HG03521 (cell line): ENCODE results near the gene TMEM198.

Source experiments
- ATAC-seq: cut with Tn5 transposase; IDR thresholded peaks from one replicate; pipeline ENCODE4 v1.9.1; 2021; ENCODE audit warnings: mild to moderate bottlenecking, moderate library complexity; ENCODE audit not compliant: unreplicated experiment

TMEM198 gene

GRCh38 chr2:219560893-219561178, 17.0 kb downstream of the TMEM198 start:
- no peak for ATAC-seq

DNA sequence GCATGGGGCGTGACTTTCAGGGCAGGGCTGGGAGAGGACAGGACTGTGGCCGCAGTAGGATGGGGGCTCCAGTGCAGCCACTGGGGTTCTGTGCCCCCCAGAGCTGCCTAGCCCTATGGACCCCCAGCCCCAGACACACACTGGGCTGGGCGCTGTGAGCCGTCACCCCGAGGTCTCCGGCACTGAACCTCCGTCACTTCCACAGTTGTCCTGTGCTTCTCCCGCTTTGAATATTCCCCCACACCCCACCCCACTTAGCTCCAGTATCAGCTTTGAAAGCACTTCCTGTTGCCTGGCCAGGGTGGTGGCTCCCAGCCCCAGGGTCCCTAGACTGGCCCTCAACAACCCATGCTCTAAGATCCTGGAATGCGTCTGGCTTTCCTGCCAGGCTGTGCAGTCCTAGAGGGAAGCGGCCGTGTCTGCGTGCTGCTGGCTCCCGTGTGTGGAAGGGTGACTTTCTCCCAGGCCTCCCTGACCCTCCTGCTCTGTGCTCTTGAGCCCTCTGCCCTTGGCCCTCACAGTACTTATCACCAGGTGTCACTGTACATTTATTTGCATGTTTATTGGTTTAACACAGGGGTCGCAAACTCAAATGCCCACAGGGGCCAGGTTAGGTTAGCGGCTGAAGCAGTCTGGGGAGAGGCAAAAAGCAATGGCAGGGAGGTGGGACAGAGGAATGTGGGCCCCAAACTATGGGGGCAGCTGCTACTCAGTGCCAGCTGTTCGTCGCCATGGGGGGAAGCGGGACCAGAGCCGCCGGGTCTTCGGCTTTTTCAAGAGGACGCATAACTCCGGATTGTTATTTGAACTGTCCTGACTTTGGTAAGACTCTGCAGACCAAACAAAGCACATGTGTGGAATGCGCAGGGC, 17.6 kb downstream of the TMEM198 start:
- ATAC-seq, result no peak

DNA sequence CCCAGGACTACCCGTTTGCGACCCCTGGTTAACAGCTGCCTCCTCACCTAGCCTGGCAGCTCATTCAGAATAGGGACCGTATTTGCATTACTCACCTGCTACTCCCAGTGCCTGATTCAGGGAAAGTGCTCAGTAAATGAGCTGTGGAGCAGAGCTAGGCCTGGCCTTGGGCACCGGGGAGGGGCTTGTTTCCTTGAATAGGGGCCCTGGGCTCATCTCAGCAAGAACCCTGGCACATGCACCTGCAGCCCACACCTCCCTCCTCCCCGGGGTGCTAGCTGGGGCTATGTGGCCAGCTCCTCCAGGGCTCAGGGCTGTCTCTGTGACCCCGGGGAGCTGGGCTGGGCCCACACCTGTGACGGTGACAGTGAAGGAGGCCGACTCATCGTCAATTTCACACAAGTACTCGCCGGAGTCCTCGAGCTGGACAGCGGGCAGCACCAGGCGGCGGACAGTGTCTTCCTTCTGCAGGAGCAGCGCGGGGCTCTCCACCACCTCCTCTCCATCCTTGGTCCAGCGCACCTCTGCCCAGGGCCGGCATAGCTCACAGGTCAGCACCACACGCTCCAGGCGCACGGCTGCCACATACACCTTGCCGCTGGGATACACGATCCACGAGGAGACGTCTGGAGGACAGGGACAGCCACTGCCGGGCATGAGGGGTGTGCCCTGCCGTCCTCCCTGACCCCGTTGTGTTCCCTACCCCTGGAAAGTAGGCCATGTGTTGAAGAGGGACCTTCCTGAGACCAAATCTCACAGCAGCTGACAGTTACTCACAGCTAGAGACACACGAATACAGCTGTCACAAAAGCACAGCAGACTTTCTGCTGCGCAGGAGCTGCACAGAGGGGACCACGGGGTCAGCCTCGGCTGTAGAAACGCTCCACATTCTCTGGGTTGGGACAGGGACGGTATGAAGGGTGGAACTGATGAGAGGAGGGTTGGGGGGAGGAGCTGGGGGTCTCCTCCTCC, 18.5 kb downstream of the TMEM198 start:
- ATAC-seq, result no peak

GRCh38 chr2:219563271-219563928, 19.6 kb downstream of the TMEM198 start:
- no peak for ATAC-seq

- no peak for ATAC-seq
These were observed 21.6 kb downstream of the TMEM198 start for GRCh38 chr2:219565130-219566080.

DNA sequence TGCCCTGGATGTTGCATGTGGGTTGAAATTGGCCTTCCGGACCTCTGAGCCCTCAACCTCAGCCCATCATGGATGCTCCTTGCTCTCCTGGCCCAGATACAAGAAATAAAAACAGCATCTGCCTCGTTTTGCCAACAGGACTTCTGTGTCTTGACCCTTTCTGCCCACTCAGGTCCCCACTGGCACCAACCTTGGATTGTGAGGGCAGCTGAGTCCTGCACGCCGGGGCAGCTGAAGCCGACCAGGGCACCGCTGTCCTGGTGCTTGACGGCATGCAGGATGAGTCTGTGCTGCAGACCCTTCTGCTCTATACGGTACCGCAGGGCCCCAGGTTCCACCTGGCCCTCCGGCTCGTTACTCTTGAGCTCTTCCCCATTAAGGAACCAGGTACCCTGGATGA, 22.8 kb downstream of the TMEM198 start:
- no peak for ATAC-seq

DNA sequence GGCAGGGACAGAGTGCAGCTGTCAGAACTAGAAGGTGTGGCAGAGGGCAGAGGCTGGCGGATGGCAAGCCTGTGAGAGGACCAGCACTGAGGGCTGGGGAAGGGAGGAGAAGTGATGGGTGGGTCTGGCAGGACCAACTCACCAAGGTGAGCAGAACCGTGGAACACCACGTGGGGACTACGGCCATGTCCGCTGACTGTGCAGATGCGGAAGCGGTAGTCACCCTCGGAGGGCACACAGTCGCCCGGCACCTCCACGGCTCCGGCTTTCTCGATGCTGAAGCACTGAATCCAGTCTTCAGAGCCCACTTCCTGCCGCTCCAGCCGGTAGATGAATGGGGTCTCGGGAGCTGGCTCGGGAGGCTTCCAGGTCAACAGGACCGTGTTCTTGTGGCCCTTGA, 23.3 kb downstream of the TMEM198 start:
- ATAC-seq, result no peak

GRCh38 chr2:219567791-219568361, 24.0 kb downstream of the TMEM198 start:
- ATAC-seq, result no peak

- no peak for ATAC-seq
These were observed 25.2 kb downstream of the TMEM198 start for GRCh38 chr2:219569041-219569440.

DNA sequence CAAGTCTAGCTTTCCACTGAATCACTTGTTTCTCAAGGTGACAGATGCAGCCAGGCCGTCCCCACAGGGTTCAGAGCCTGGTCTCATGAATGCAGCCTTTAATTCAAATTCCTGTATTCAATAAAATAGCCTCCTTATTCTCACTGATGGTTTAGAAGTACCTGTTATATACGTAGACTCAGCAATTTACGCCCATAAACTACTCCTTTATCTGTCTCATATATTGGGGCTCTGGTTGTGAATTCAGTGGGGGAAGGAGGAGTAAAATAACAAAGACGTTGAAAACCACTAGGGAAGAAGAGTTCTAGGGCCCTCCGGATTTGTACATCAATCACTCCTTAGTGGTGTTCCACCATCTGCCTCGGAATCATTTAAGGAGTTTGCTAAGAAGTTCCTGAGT, 25.8 kb downstream of the TMEM198 start:
- no peak for ATAC-seq

DNA sequence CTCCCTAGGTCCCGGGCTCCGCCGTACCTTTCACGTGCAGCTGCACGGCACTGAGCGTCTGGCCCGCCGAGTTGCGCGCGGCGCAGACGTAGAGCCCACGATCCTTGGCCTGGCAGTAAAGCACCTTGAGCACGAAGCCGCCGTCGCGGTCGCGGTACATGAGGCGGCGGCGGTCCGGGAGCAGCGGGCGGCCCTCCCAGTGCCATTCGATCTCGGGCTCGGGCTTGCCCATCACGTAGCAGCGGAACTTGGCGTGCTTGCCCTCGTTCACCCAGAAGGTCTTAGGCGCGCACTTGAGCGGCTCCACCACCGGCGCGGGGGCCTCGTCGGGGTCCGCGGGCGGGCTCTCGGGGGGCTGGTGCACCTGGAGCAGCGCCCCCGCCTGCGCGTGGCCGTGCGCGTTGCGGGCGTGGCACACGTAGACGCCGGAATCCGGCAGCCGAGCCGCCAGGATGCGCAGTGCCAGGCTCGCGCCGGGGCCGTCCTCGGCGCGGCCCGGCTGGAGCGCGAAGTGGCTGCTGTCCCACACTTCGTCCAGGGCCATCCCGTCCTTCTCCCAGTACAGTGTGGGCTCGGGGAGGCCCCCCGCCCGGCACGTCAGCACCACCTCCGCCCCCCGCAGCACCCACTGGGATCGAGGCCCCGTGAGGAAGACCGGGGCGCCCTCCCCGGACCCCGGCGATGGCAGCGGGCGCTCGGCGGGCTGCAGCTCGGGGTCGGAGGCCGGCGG, 26.5 kb downstream of the TMEM198 start:
- ATAC-seq, result no peak

GRCh38 chr2:219570924-219571310, 27.1 kb downstream of the TMEM198 start:
- ATAC-seq, result no peak

DNA sequence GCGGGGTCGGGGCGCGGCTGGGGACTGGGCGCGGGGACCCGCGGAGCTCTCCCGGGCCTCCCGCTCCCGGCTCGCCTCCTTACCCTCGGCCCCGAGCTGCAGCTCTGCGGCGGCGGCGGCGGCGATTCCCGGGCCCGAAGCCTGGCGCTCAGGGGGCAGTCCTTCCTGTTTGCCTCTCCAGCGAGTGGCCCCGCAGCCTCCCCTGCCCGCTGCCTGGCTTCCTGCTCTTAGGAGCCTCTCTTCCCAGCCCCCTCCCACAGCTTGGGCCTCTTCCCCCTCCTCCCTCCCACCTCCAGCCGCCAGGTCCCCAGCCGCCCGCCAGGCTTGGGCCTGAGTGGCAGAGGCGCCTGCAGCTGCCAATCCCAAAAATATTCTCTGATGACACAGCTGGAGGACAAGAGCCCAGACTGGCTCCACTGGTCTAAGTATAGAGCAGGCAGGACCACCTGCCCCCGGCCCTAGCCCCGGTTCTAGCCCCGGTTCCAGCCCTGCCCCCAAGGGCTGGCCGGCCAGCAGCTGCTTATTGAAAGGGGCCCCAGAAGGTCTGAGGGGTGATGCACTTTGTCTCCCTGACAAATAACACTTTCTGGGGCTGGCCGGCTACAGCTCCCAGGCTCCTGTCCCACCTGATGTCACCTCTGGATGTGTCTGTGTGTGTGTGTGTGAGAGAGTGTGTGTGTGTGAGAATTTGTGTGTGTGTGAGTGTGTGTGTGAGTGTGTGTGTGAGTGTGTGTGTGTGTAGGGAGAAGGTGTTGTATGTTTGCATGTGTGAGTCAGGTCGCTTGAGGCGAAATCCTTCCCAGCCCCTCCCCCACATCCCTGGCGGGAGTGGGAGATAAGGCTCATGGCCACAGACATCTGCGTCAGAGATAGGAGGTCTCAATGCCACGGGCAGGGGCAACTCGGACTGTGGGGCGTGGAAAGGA, 27.7 kb downstream of the TMEM198 start, which contains the start of gene OBSL1:
Gene OBSL1 (minus strand): TSS at position 229 of the 926 bp plus-strand sequence. CDS start 307 bp downstream, outside the sequence.
- no peak for ATAC-seq

DNA sequence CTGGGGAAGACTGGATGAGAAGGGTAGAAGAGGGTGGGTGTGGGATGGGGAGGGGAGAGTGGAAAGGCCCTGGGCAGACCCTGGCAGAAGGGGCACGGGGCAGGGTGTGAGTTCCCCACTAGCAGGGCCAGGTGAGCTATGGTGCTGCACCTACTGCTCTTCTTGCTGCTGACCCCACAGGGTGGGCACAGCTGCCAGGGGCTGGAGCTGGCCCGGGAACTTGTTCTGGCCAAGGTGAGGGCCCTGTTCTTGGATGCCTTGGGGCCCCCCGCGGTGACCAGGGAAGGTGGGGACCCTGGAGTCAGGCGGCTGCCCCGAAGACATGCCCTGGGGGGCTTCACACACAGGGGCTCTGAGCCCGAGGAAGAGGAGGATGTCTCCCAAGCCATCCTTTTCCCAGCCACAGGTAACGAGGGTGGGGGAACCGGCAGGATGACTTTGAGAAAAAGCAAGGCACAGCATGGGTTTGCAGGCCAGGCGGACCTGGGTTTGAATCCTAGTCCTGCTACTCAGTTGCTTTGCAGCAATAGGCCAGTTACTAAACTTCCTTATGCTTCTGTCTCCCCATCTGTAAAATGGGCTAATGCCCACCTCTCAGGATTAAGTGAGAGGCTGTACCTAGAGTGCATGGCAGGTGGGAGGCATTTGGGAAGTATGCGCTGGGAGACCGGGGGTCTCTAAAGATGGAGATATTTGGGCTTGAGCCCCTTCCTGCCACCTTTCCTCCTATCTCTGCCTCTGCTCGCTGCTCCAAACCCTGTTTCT, 28.6 kb downstream of the TMEM198 start, which contains the start of gene INHA:
Gene INHA (plus strand): TSS at position 74 of the 765 bp plus-strand sequence. CDS start 65 bp downstream, at position 139.
- ATAC-seq, result no peak

- no peak for ATAC-seq
These were observed 29.3 kb downstream of the TMEM198 start for GRCh38 chr2:219573166-219573565.

- no peak for ATAC-seq
These were observed 30.9 kb downstream of the TMEM198 start for GRCh38 chr2:219574484-219575311.
